Measurements from ENCODE around the gene CORO2A.

GRCh38 chr9:98175762-98176161 lies 16.7 kb downstream of the CORO2A start:
- no peak for TF ChIP-seq CTCF (IDR thresholded peaks at IDR 0.05)
- no peak for TF ChIP-seq POLR2A (IDR thresholded peaks at IDR 0.05)

Data from body of pancreas (tissue), 4 donors.